ENCODE data around the gene ANAPC2. TPM values are rescaled to one million over a fixed set of nuclear protein-coding genes. Genes with fewer than 3 reads are reported as not detected.

ANAPC2 gene
- total RNA-seq, 1 experiment from 2014 or later: 38.7 TPM

Other genes starting within 250 kb of the ANAPC2 start
- 37.1 and 40.4 TPM in 2 replicates for gene FBXW5, start 243.8 kb downstream of the ANAPC2 start, total RNA-seq (2014; rRNA removed; shearing (Covaris generic))
- not detected in 2 replicates for gene C8G, start 243.3 kb downstream of the ANAPC2 start, total RNA-seq (2014; rRNA removed; shearing (Covaris generic))
- not detected in 2 replicates for gene LCN12, start 236.3 kb downstream of the ANAPC2 start, total RNA-seq (2014; rRNA removed; shearing (Covaris generic))
- gene PTGDS, start 211.1 kb downstream of the ANAPC2 start, total RNA-seq (2014; rRNA removed; shearing (Covaris generic)): not detected in 2 replicates
- not detected in 2 replicates for gene LCNL1, start 205.6 kb downstream of the ANAPC2 start, total RNA-seq (2014; rRNA removed; shearing (Covaris generic))
- 25.9 and 27.8 TPM in 2 replicates for gene PAXX, start 196.1 kb downstream of the ANAPC2 start, total RNA-seq (2014; rRNA removed; shearing (Covaris generic))
- 0.28 and 0.55 TPM in 2 replicates for gene CLIC3, start 192.0 kb downstream of the ANAPC2 start, total RNA-seq (2014; rRNA removed; shearing (Covaris generic))
- gene ABCA2, start 160.3 kb downstream of the ANAPC2 start, total RNA-seq (2014; rRNA removed; shearing (Covaris generic)): 4.0 and 4.6 TPM in 2 replicates
- gene FUT7, start 156.5 kb downstream of the ANAPC2 start, total RNA-seq (2014; rRNA removed; shearing (Covaris generic)): not detected in 2 replicates
- 0.51 and 0.91 TPM in 2 replicates for gene NPDC1, start 142.4 kb downstream of the ANAPC2 start, total RNA-seq (2014; rRNA removed; shearing (Covaris generic))
- gene ENTPD2, start 134.5 kb downstream of the ANAPC2 start, total RNA-seq (2014; rRNA removed; shearing (Covaris generic)): 1.9 and 2.0 TPM in 2 replicates
- gene SAPCD2, start 118.0 kb downstream of the ANAPC2 start, total RNA-seq (2014; rRNA removed; shearing (Covaris generic)): 69.7 and 71.0 TPM in 2 replicates
- 12.6 and 13.8 TPM in 2 replicates for gene UAP1L1, start 111.0 kb downstream of the ANAPC2 start, total RNA-seq (2014; rRNA removed; shearing (Covaris generic))
- 38.4 and 42.6 TPM in 2 replicates for gene MAN1B1, start 101.6 kb downstream of the ANAPC2 start, total RNA-seq (2014; rRNA removed; shearing (Covaris generic))
- 12.6 and 13.4 TPM in 2 replicates for gene DPP7, start 73.8 kb downstream of the ANAPC2 start, total RNA-seq (2014; rRNA removed; shearing (Covaris generic))
- 0.49 and 2.0 TPM in 2 replicates for gene GRIN1, start 49.4 kb downstream of the ANAPC2 start, total RNA-seq (2014; rRNA removed; shearing (Covaris generic))
- 0.24 and 0.53 TPM in 2 replicates for gene LRRC26, start 18.5 kb downstream of the ANAPC2 start, total RNA-seq (2014; rRNA removed; shearing (Covaris generic))
- not detected in 2 replicates for gene TMEM210, start 16.5 kb downstream of the ANAPC2 start, total RNA-seq (2014; rRNA removed; shearing (Covaris generic))
- gene SSNA1, start 116 bp upstream of the ANAPC2 start, total RNA-seq (2014; rRNA removed; shearing (Covaris generic)): 73.0 and 88.1 TPM in 2 replicates
- gene TPRN, start 12.2 kb upstream of the ANAPC2 start, total RNA-seq (2014; rRNA removed; shearing (Covaris generic)): 14.0 and 14.8 TPM in 2 replicates
- gene TMEM203, start 17.1 kb upstream of the ANAPC2 start, total RNA-seq (2014; rRNA removed; shearing (Covaris generic)): 57.3 and 60.5 TPM in 2 replicates
- gene NDOR1, start 17.1 kb upstream of the ANAPC2 start, total RNA-seq (2014; rRNA removed; shearing (Covaris generic)): 12.5 and 17.2 TPM in 2 replicates
- gene RNF208, start 33.7 kb upstream of the ANAPC2 start, total RNA-seq (2014; rRNA removed; shearing (Covaris generic)): 0.23 and 0.43 TPM in 2 replicates
- 1.7 TPM in 2 replicates for gene CYSRT1, start 36.6 kb upstream of the ANAPC2 start, total RNA-seq (2014; rRNA removed; shearing (Covaris generic))
- gene RNF224, start 38.9 kb upstream of the ANAPC2 start, total RNA-seq (2014; rRNA removed; shearing (Covaris generic)): not detected in 2 replicates
- 0.06 TPM in 1 of 2 replicates, not detected in the other for gene SLC34A3, start 42.3 kb upstream of the ANAPC2 start, total RNA-seq (2014; rRNA removed; shearing (Covaris generic))
- gene TUBB4B, start 52.7 kb upstream of the ANAPC2 start, total RNA-seq (2014; rRNA removed; shearing (Covaris generic)): 528 and 565 TPM in 2 replicates
- not detected in 2 replicates for gene STPG3, start 62.7 kb upstream of the ANAPC2 start, total RNA-seq (2014; rRNA removed; shearing (Covaris generic))
- gene NELFB, start 66.8 kb upstream of the ANAPC2 start, total RNA-seq (2014; rRNA removed; shearing (Covaris generic)): 65.5 and 66.8 TPM in 2 replicates
- gene TOR4A, start 89.2 kb upstream of the ANAPC2 start, total RNA-seq (2014; rRNA removed; shearing (Covaris generic)): 4.0 and 4.4 TPM in 2 replicates
- 0.89 and 1.0 TPM in 2 replicates for gene NRARP, start 113.7 kb upstream of the ANAPC2 start, total RNA-seq (2014; rRNA removed; shearing (Covaris generic))
- gene EXD3, start 234.6 kb upstream of the ANAPC2 start, total RNA-seq (2014; rRNA removed; shearing (Covaris generic)): 1.8 and 1.9 TPM in 2 replicates
- gene NOXA1, start 234.8 kb upstream of the ANAPC2 start, total RNA-seq (2014; rRNA removed; shearing (Covaris generic)): not detected in 2 replicates